IMR-90 (cell line): ENCODE measurements around the gene PCDH20. TPM values are rescaled to one million over a fixed set of nuclear protein-coding genes. Genes with fewer than 3 reads are reported as not detected.

Experiments used
- ATAC-seq: fragments of 200-7000 bp; cut with Tn5 transposase; 2 replicates; pipeline ENCODE4 v1.9.1; 2020; ENCODE audit warnings: low read depth, mild to moderate bottlenecking, moderate library complexity
- BruUV-seq: library from RNA; stranded (reverse); fragments of 400-500 nt; replicated peaks from 2 replicates; lab custom pipeline; 2021; lab: Mats Ljungman, UMichigan
- CTCF ChIA-PET: fragments of 300-600 bp; formaldehyde crosslinking; extraction: SDS; loops from one replicate; lab custom pipeline; 2021; ENCODE audit warnings: antibody characterized with exemption; lab: Yijun Ruan, JAX
- POLR2A ChIA-PET: fragments of 300-600 bp; sonication (Branson Sonifier 250); formaldehyde crosslinking; loops from one replicate; lab custom pipeline; 2022; ENCODE audit warnings: antibody characterized with exemption; ENCODE audit not compliant: unreplicated experiment; lab: Charles Lee
- DNase-seq: peaks from one replicate; pipeline ENCODE4 v3.0.0; 2013
- H2AFZ ChIP-seq: replicated peaks from 2 replicates; pipeline ENCODE3; 2013; ENCODE audit warnings: low read length, mild to moderate bottlenecking; ENCODE audit not compliant: poor library complexity
- H2AK5ac ChIP-seq: 2 replicates; pipeline ENCODE4 v1.6.1; 2013; ENCODE audit warnings: low read depth, low read length, inconsistent platforms
- H2AK9ac ChIP-seq: replicated peaks from 2 replicates; pipeline ENCODE3; 2013; ENCODE audit warnings: mild to moderate bottlenecking, low read depth, low read length, moderate library complexity; ENCODE audit not compliant: poor library complexity
- H2BK120ac ChIP-seq: 2 replicates; pipeline ENCODE4 v1.6.1; 2013; ENCODE audit warnings: low read depth, low read length, inconsistent platforms
- H2BK15ac ChIP-seq: 3 replicates; pipeline ENCODE4 v1.6.1; 2013; ENCODE audit warnings: low read depth, low read length, inconsistent platforms
- H2BK20ac ChIP-seq: 2 replicates; pipeline ENCODE4 v1.6.1; 2013; ENCODE audit warnings: low read depth, mild to moderate bottlenecking, inconsistent platforms, low read length, moderate library complexity
- H2BK5ac ChIP-seq: 2 replicates; pipeline ENCODE4 v1.6.1; 2013; ENCODE audit warnings: mild to moderate bottlenecking, low read depth, low read length, inconsistent platforms; ENCODE audit not compliant: poor library complexity, severe bottlenecking
- H3K14ac ChIP-seq: replicated peaks from 2 replicates; pipeline ENCODE4 v1.6.1; 2013; ENCODE audit warnings: low read depth, low read length, inconsistent platforms
- H3K18ac ChIP-seq: 2 replicates; pipeline ENCODE4 v1.6.1; 2013; ENCODE audit warnings: low read depth, low read length, control low read depth
- H3K23ac ChIP-seq: 2 replicates; pipeline ENCODE4 v1.6.1; 2013; ENCODE audit warnings: low read depth, low read length, inconsistent platforms
- H3K27ac ChIP-seq: 2 replicates; pipeline ENCODE4 v1.5.1; 2013; ENCODE audit warnings: mild to moderate bottlenecking, control low read depth, low read length; ENCODE audit not compliant: insufficient read depth
- H3K27me3 ChIP-seq: 2 replicates; pipeline ENCODE4 v1.6.1; 2013; ENCODE audit warnings: low read length; ENCODE audit not compliant: control insufficient read depth, insufficient read depth
- H3K36me3 ChIP-seq: 2 replicates; pipeline ENCODE4 v1.6.1; 2013; ENCODE audit warnings: low read length, mixed read lengths; ENCODE audit not compliant: control insufficient read depth, insufficient read depth
- H3K4ac ChIP-seq: 2 replicates; pipeline ENCODE4 v1.6.1; 2013; ENCODE audit warnings: low read depth, low read length, inconsistent platforms
- H3K4me1 ChIP-seq: 2 replicates; pipeline ENCODE4 v1.6.1; 2013; ENCODE audit warnings: low read length, mixed read lengths; ENCODE audit not compliant: control insufficient read depth, insufficient read depth
- H3K4me2 ChIP-seq: 2 replicates; pipeline ENCODE4 v1.6.1; 2013; ENCODE audit warnings: low read depth, mild to moderate bottlenecking, control low read depth, low read length, moderate library complexity
- H3K4me3 ChIP-seq: 2 replicates; pipeline ENCODE4 v1.5.1; 2013; ENCODE audit warnings: low read depth, mild to moderate bottlenecking, control low read depth, low read length, moderate library complexity; ENCODE audit not compliant: insufficient read depth
- H3K56ac ChIP-seq: 2 replicates; pipeline ENCODE4 v1.6.1; 2013; ENCODE audit warnings: low read length, inconsistent platforms; ENCODE audit not compliant: insufficient read depth; ENCODE audit errors: extremely low read depth
- H3K79me1 ChIP-seq, 2 experiments: 2 replicates each; pipeline ENCODE4 v1.6.1; 2013; ENCODE audit warnings: low read length in 2 of 2, inconsistent platforms in 1 of 2, low read depth in 1 of 2
- H3K9ac ChIP-seq: 2 replicates; pipeline ENCODE4 v1.6.1; 2013; ENCODE audit warnings: low read depth, low read length, control low read depth
- H3K9me1 ChIP-seq: 2 replicates; pipeline ENCODE4 v1.6.1; 2013; ENCODE audit warnings: low read length, inconsistent platforms; ENCODE audit not compliant: insufficient read depth
- H3K9me3 ChIP-seq: 2 replicates; pipeline ENCODE4 v1.6.1; 2013; ENCODE audit warnings: low read length; ENCODE audit not compliant: control insufficient read depth, insufficient read depth
- H4K20me1 ChIP-seq: 2 replicates; pipeline ENCODE4 v1.6.1; 2013; ENCODE audit warnings: low read length, inconsistent platforms; ENCODE audit not compliant: insufficient read depth
- H4K5ac ChIP-seq: 2 replicates; pipeline ENCODE4 v1.6.1; 2013; ENCODE audit warnings: mild to moderate bottlenecking, low read depth, low read length, control low read depth
- H4K8ac ChIP-seq, 2 experiments: 2 replicates each; pipeline ENCODE4 v1.6.1; 2013; ENCODE audit warnings: low read depth in 2 of 2, low read length in 2 of 2, control low read depth in 1 of 2, inconsistent platforms in 1 of 2
- H4K91ac ChIP-seq: 2 replicates; pipeline ENCODE4 v1.6.1; 2013; ENCODE audit warnings: low read depth, low read length, inconsistent platforms; ENCODE audit not compliant: insufficient read depth
- NFE2L2 ChIP-seq: fragments of 150-350 bp; IDR thresholded peaks from 2 replicates; pipeline ENCODE4 v1.6.1; 2016; ENCODE audit warnings: low read depth, mild to moderate bottlenecking, low read length
- WGBS, 2 experiments: methylation state at CpG; one replicate each; pipeline versions ENCODE4 v1.1.5 to v1.1.7; 2013; ENCODE audit warnings: missing lambda C conversion rate in 2 of 2; ENCODE audit not compliant: insufficient read length in 1 of 2; ENCODE audit errors: extremely low coverage in 2 of 2; 5-methylcytosine and 5-hydroxymethylcytosine counted together
- dilution Hi-C: fragments of 300-500 bp; cut with HindIII; formaldehyde crosslinking; loops from one replicate; pipeline ENCODE4 v1.14.3; 2018; ENCODE audit warnings: low sequenced_read_pairs; ENCODE audit not compliant: unreplicated experiment
- in situ Hi-C: fragments of 300-500 bp; cut with MboI; formaldehyde crosslinking; loops from 3 replicates; pipeline ENCODE4 v1.14.3; 2019; ENCODE audit warnings: low sequenced_read_pairs, inconsistent platforms, mixed read lengths
- intact Hi-C: fragments of 100-400 bp; cut with micrococcal nuclease; formaldehyde crosslinking; loops from 2 replicates; pipeline ENCODE4 v1.10.0; 2022
- polyA plus RNA-seq, 3 experiments: library from polyadenylated mRNA; depleted of rRNA; stranded (reverse); fragments of >200 nt; gene quantifications; 2 replicates each; pipeline ENCODE4 v1.2.3, GENCODE V29; 2012; ENCODE audit warnings: low replicate concordance in 1 of 3
- total RNA-seq: library from RNA; depleted of rRNA; stranded (reverse); fragments of >200 nt; gene quantifications from 2 replicates; pipeline ENCODE4 v1.2.3, GENCODE V29; 2012
- TF ChIP-seq, protein P1 (sequence below): conservative IDR thresholded peaks from 2 replicates; pipeline ENCODE4 v1.5.1; 2012; ENCODE audit warnings: mild to moderate bottlenecking, low read depth, low read length, improper control_type of control experiment

Gene PCDH20
- total and polyA plus RNA-seq, 2 of the 4 experiments (the other 2 are of a cell fraction), result not detected

DNA sequence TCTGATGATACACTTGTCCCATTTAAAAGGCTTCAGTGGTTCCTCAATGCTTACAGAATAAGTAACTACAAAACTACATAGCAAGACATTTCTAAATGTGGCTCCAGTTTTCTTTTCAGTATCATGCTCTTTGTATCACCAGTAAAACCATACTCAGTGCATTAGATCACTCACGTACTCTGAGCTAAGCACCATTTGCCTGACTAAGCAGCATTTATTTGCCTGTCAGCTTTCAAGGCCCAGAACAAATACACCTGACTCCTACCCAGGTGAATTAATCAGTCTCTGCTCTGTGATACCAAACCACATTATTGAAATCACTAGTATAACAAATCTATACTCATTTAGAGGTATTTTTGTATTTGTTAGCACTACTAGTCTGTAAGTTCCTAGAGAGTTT is 47.4 kb upstream of the PCDH20 start:
- Histone ChIP-seq H4K91ac (no peak overlapping the region), H3K27ac (no peak overlapping the region), H2AK5ac (no peak overlapping the region), H3K4ac (no peak overlapping the region), H3K56ac (no peak overlapping the region), H4K20me1 (no peaks in the 10 kb centered on the region), H3K4me3 (no peak overlapping the region), H2AFZ (no peak overlapping the region), H3K9me3 (peaks cover 2% of the 10 kb centered on the region; the same call in 1 of the 2 replicates), H3K4me1 (no peaks in the 10 kb centered on the region), H2AK9ac (no peak overlapping the region), H3K9me1 (no peaks in the 10 kb centered on the region), H3K23ac (no peak overlapping the region), H3K4me2 (no peak overlapping the region), H2BK120ac (no peak overlapping the region), H3K14ac (no peak overlapping the region), H4K8ac (no peak overlapping the region), H3K27me3 (no peaks in the 10 kb centered on the region), H3K18ac (no peak overlapping the region), H2BK15ac (no peak overlapping the region), H2BK20ac (no peak overlapping the region), H4K5ac (no peak overlapping the region), H3K79me1 (no peaks in the 10 kb centered on the region), H2BK5ac (no peak overlapping the region), H3K9ac (no peak overlapping the region), H3K36me3 (no peaks in the 10 kb centered on the region)
- ChIA-PET CTCF (no interaction called here), POLR2A (no interaction called here)
- no peak for ATAC-seq
- DNase-seq, result no peak
- no TSS peak for BruUV-seq
- intact Hi-C loops (no loop called here), dilution Hi-C loops (no loop called here), in situ Hi-C loops (no loop called here)
- no CpG with 5 or more reads among the region's 1 CpG for WGBS, 2 experiments
- TF ChIP-seq, protein P1, sequence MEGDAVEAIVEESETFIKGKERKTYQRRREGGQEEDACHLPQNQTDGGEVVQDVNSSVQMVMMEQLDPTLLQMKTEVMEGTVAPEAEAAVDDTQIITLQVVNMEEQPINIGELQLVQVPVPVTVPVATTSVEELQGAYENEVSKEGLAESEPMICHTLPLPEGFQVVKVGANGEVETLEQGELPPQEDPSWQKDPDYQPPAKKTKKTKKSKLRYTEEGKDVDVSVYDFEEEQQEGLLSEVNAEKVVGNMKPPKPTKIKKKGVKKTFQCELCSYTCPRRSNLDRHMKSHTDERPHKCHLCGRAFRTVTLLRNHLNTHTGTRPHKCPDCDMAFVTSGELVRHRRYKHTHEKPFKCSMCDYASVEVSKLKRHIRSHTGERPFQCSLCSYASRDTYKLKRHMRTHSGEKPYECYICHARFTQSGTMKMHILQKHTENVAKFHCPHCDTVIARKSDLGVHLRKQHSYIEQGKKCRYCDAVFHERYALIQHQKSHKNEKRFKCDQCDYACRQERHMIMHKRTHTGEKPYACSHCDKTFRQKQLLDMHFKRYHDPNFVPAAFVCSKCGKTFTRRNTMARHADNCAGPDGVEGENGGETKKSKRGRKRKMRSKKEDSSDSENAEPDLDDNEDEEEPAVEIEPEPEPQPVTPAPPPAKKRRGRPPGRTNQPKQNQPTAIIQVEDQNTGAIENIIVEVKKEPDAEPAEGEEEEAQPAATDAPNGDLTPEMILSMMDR, result no peak
- no peak for TF ChIP-seq NFE2L2
